GM12801 (cell line): ENCODE results near the gene ARG2.

ENCODE experiments used
- TF ChIP-seq, protein P1 (sequence below): IDR thresholded peaks from one replicate; pipeline ENCODE4 v1.5.1; 2011; ENCODE audit warnings: control low read depth; ENCODE audit not compliant: insufficient read length; ENCODE audit errors: extremely low read depth

Gene ARG2

DNA sequence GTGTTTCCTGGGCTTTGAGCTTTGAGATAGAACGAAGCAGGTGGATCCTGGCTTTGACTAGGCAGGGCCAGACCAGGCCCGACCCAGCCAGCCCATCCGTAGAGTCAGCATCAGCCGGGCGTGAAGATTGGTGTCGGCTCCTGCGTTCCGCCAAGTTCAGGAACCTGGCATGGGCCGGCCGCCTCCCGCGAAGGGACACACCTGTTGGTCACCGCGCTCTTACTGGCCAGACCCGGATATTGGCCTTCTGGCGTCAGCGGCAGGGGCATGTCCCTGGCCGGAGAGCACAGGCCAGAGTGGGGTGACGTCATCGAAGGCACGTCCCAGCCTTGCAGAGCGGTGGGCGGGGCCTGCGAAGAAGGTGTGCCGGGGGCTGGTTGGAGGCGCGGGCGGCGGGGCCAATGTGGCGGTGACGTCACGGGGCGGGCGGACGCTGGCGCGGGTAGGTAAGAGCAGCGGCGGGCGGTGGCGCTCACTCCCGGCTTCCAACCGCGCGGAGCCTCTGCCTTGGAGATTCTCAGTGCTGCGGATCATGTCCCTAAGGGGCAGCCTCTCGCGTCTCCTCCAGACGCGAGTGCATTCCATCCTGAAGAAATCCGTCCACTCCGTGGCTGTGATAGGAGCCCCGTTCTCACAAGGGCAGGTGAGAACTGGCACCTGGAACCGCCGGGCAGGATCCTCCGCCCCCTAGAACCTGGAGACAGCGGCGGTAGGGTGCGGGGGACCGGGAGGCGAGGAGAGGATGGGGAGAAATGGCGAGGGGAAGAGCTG is at the start of gene ARG2:
Gene ARG2, plus strand, starts transcription at position 475 of the 771 bp plus-strand sequence. Its CDS starts 58 bp downstream, at position 533.
- TF ChIP-seq, protein P1, sequence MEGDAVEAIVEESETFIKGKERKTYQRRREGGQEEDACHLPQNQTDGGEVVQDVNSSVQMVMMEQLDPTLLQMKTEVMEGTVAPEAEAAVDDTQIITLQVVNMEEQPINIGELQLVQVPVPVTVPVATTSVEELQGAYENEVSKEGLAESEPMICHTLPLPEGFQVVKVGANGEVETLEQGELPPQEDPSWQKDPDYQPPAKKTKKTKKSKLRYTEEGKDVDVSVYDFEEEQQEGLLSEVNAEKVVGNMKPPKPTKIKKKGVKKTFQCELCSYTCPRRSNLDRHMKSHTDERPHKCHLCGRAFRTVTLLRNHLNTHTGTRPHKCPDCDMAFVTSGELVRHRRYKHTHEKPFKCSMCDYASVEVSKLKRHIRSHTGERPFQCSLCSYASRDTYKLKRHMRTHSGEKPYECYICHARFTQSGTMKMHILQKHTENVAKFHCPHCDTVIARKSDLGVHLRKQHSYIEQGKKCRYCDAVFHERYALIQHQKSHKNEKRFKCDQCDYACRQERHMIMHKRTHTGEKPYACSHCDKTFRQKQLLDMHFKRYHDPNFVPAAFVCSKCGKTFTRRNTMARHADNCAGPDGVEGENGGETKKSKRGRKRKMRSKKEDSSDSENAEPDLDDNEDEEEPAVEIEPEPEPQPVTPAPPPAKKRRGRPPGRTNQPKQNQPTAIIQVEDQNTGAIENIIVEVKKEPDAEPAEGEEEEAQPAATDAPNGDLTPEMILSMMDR = no peak

- TF ChIP-seq, protein P1 = no peak
These were observed 49.3 kb upstream of the ARG2 start for GRCh38 chr14:67570453-67570852.

GRCh38 chr14:67571275-67571990 is 48.3 kb upstream of the ARG2 start:
- TF ChIP-seq, protein P1 = no peak

DNA sequence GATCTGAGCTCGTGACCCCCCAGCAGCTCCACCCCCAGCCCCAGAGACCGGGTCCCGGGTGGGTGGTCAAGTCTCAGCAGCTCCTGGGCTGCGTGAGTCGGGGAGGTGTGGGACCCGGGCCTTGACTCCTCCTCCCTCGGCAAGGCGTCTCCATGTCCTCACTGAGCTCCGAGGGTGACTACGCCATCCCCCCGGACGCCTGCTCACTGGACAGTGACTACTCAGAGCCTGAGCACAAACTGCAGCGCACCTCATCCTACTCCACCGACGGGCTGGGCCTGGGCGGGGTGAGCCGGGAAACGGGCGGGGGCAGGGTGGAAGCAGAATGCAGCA is 47.8 kb upstream of the ARG2 start:
- TF ChIP-seq, protein P1 = no peak

DNA sequence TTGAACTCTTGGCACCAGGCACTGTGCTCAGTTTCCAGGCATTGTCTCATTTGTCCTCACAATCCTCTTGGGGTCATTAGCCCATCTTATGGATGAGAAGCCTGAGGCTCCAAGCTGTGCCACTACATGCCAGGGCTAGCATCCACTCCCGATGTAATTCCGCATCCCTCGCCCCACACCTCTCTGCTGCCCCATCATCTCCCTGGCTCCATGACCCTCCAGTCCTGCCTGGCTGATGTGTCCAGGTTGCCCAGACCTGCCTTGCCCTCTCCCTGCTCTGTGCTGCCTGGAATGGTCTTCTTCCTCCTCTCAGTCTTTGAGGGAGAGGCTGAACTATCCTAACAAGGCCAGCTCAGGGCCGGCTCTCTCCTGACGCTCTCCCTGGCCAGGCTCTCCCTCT is 47.1 kb upstream of the ARG2 start:
- TF ChIP-seq, protein P1 = no peak

GRCh38 chr14:67573228-67574010 is 46.3 kb upstream of the ARG2 start:
- TF ChIP-seq, protein P1 = no peak

GRCh38 chr14:67574156-67574555 is 45.6 kb upstream of the ARG2 start:
- TF ChIP-seq, protein P1 = no peak
